ENCODE data around the gene ARHGAP45.
"Not testable (repeated sequence)": the region's sequence is repeated elsewhere in the genome, so short reads cannot be mapped to it uniquely, and the experiment has no call there.

ARHGAP45 gene

DNA sequence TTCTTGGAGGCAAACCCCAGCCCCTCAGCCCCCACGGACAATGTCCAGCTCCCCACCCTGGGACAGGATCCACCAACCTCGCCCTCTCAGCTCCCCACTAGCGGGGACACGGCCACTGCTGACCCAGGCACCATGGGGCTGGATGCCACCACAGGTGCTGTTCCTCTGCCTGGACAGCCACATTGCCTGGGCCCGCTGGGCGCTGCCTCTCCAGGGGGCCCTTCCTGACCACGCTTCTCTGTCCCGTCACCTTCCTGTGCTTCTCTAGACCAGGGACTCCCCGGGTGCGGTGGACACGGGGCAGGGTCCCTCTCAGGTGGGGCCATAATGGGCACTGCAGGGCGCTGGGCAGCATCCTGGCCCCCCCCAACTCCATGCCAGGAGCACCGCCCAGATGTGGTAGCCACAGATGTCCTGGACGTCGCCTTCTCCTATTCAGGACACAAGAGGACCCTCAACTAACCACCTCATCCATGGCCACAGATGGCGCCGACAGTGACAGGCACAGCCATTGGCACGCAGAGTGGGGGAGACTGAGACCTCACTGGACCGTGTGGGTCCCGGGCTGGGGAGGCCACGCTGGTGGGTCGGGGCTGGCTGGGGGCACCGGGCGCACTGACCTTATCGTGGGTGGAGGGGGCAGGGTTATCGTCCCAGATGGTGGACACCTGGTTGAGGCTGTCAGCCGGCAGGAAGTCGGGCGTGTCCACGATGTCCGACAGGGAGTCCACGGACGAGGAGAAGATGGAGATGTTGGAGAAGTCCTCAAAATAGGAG lies 60.2 kb downstream of the ARHGAP45 start:
- Histone ChIP-seq H2BK12ac (ENCODE audit: low read length) (peak overlapping the region; percentile 58), H3K36me3 (replicated peaks in 1 of 2; ENCODE audit: control insufficient read depth in 2 of 2, insufficient read depth in 2 of 2, low read length in 2 of 2) (peaks cover 12 to 51% of the 10 kb centered on the region in 2 donors), H3K27ac (replicated peaks; ENCODE audit: low read length) (no peak overlapping the region), H2AK5ac (ENCODE audit: low read depth, low read length) (peak overlapping the region; percentile 28), H2BK5ac (ENCODE audit: low read length) (peak overlapping the region; percentile 6), H3K4me2 (ENCODE audit: insufficient read depth, low read length, poor library complexity, severe bottlenecking) (no peak overlapping the region), H3K9me3 (replicated peaks in 1 of 2; ENCODE audit: control insufficient read depth in 2 of 2, insufficient read depth in 1 of 2, low read depth in 1 of 2, low read length in 2 of 2) (no peaks in the 10 kb centered on the region), H2BK120ac (ENCODE audit: low read depth, low read length) (no peak overlapping the region), H2AFZ (ENCODE audit: low read length) (no peak overlapping the region), H3K14ac (ENCODE audit: low read length) (no peak overlapping the region), H3K23ac (ENCODE audit: low read depth, low read length, poor library complexity) (peak overlapping the region; percentile 85), H3K4ac (ENCODE audit: low read length) (no peak overlapping the region), H3K4me1 (ENCODE audit: control insufficient read depth in 2 of 2, insufficient read depth in 1 of 2, low read depth in 1 of 2, low read length in 2 of 2) (peaks cover 5 to 10% of the 10 kb centered on the region in 2 donors), H3K79me1 (ENCODE audit: low read depth, low read length) (peaks cover 9% of the 10 kb centered on the region), H3K18ac (ENCODE audit: low read length) (peak overlapping the region; percentile 17), H3K27me3 (ENCODE audit: control insufficient read depth in 3 of 3, insufficient read depth in 3 of 3, low read depth in 1 of 3, low read length in 3 of 3) (no peaks in the 10 kb centered on the region), H2BK15ac (ENCODE audit: low read length) (no peak overlapping the region), H3K9ac (ENCODE audit: low read depth, low read length, poor library complexity) (peak overlapping the region; percentile 81), H3K4me3 (ENCODE audit: low read length in 2 of 2) (peak overlapping the region in 1 of 2 donors; percentile 6), H4K91ac (ENCODE audit: low read depth, low read length, poor library complexity) (no peak overlapping the region), H4K8ac (ENCODE audit: low read depth, low read length) (no peak overlapping the region)
- no peak for DNase-seq (ENCODE audit: low spot score)
- WGBS, 2 donors (ENCODE audit: extremely low coverage in 2 of 2, insufficient read length in 2 of 2, insufficient replicate concordance in 1 of 2) = no CpG with 5 or more reads among the region's 33 CpGs

DNA sequence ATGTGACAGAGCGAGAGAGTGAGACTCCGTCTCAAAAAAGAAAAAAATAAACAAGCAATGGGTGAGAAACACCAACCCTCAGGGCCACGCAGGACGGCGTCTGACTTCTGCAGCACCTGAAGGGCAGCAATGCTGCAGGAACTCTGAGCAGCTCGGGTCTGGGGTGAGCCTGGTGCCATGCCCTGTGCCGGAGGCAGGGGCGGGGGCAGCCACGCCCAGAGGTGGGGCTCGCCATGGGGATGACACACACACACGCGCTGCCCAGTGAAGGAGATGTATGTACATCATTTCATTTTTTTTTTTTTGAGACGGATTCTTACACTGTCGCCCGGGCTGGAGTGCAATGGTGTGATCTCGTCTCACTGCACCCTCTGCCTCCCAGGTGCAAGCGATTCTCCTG lies 61.1 kb downstream of the ARHGAP45 start:
- Histone ChIP-seq H2AFZ (ENCODE audit: low read length) (no peak overlapping the region), H3K14ac (ENCODE audit: low read length) (peak overlapping the region; percentile 90), H2BK15ac (ENCODE audit: low read length) (no peak overlapping the region), H3K4me2 (ENCODE audit: insufficient read depth, low read length, poor library complexity, severe bottlenecking) (no peak overlapping the region), H4K91ac (ENCODE audit: low read depth, low read length, poor library complexity) (no peak overlapping the region), H4K8ac (ENCODE audit: low read depth, low read length) (no peak overlapping the region), H3K4me3 (ENCODE audit: low read length in 2 of 2) (no peak overlapping the region), H3K18ac (ENCODE audit: low read length) (peak overlapping the region; percentile 19), H3K4ac (ENCODE audit: low read length) (no peak overlapping the region), H3K27me3 (ENCODE audit: control insufficient read depth in 3 of 3, insufficient read depth in 3 of 3, low read depth in 1 of 3, low read length in 3 of 3) (no peaks in the 10 kb centered on the region), H3K9ac (ENCODE audit: low read depth, low read length, poor library complexity) (no peak overlapping the region), H2AK5ac (ENCODE audit: low read depth, low read length) (no peak overlapping the region), H2BK120ac (ENCODE audit: low read depth, low read length) (no peak overlapping the region), H3K79me1 (ENCODE audit: low read depth, low read length) (peaks cover 7% of the 10 kb centered on the region), H3K23ac (ENCODE audit: low read depth, low read length, poor library complexity) (no peak overlapping the region), H3K4me1 (ENCODE audit: control insufficient read depth in 2 of 2, insufficient read depth in 1 of 2, low read depth in 1 of 2, low read length in 2 of 2) (peaks cover 13 to 19% of the 10 kb centered on the region in 2 donors), H2BK12ac (ENCODE audit: low read length) (no peak overlapping the region), H2BK5ac (ENCODE audit: low read length) (no peak overlapping the region), H3K27ac (replicated peaks; ENCODE audit: low read length) (no peak overlapping the region), H3K36me3 (replicated peaks in 1 of 2; ENCODE audit: control insufficient read depth in 2 of 2, insufficient read depth in 2 of 2, low read length in 2 of 2) (peaks cover 10 to 43% of the 10 kb centered on the region in 2 donors), H3K9me3 (replicated peaks in 1 of 2; ENCODE audit: control insufficient read depth in 2 of 2, insufficient read depth in 1 of 2, low read depth in 1 of 2, low read length in 2 of 2) (no peaks in the 10 kb centered on the region)
- DNase-seq (ENCODE audit: low spot score) = no peak
- WGBS, 2 donors (ENCODE audit: extremely low coverage in 2 of 2, insufficient read length in 2 of 2, insufficient replicate concordance in 1 of 2) = no CpG with 5 or more reads among the region's 17 CpGs

DNA sequence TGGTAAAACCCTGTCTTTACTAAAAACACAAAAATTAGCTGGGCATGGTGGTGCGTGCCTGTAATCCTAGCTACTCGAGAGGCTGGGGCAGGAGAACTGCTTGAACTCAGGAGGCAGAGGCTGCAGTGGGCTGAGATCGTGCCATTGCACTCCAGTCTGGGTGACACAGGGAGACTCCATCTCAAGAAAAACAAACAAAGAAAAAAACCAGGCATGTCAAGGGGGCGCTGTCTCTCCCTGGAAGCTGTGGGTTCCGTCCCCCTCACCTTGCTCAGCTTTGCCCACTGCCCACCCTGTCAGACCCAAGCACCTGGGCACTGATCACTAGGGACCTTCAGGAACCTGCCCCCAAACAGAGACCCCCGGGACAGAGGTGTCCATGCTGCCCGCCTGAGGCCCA lies 62.1 kb downstream of the ARHGAP45 start:
- not testable (repeated sequence) for H2BK120ac ChIP-seq (ENCODE audit: low read depth, low read length); H2BK15ac ChIP-seq (ENCODE audit: low read length); H3K4ac ChIP-seq (ENCODE audit: low read length); H4K91ac ChIP-seq (ENCODE audit: low read depth, low read length, poor library complexity); DNase-seq (ENCODE audit: low spot score); H2BK5ac ChIP-seq (ENCODE audit: low read length); H3K4me2 ChIP-seq (ENCODE audit: insufficient read depth, low read length, poor library complexity, severe bottlenecking); H2AK5ac ChIP-seq (ENCODE audit: low read depth, low read length); H3K14ac ChIP-seq (ENCODE audit: low read length); H3K4me3 ChIP-seq (ENCODE audit: low read length in 2 of 2); H3K9me3 ChIP-seq (replicated peaks in 1 of 2; ENCODE audit: control insufficient read depth in 2 of 2, insufficient read depth in 1 of 2, low read depth in 1 of 2, low read length in 2 of 2); H3K18ac ChIP-seq (ENCODE audit: low read length); H2BK12ac ChIP-seq (ENCODE audit: low read length); H4K8ac ChIP-seq (ENCODE audit: low read depth, low read length); H3K27ac ChIP-seq (replicated peaks; ENCODE audit: low read length); H2AFZ ChIP-seq (ENCODE audit: low read length); H3K9ac ChIP-seq (ENCODE audit: low read depth, low read length, poor library complexity); H3K27me3 ChIP-seq (ENCODE audit: control insufficient read depth in 3 of 3, insufficient read depth in 3 of 3, low read depth in 1 of 3, low read length in 3 of 3)
- H3K23ac ChIP-seq (ENCODE audit: low read depth, low read length, poor library complexity) = peak overlapping the region; percentile 23
- H3K36me3 ChIP-seq (replicated peaks in 1 of 2; ENCODE audit: control insufficient read depth in 2 of 2, insufficient read depth in 2 of 2, low read length in 2 of 2) = peaks cover 4 to 38% of the 10 kb centered on the region in 2 donors
- no CpG with 5 or more reads among the region's 7 CpGs for WGBS, 2 donors (ENCODE audit: extremely low coverage in 2 of 2, insufficient read length in 2 of 2, insufficient replicate concordance in 1 of 2)
- H3K4me1 ChIP-seq (ENCODE audit: control insufficient read depth in 2 of 2, insufficient read depth in 1 of 2, low read depth in 1 of 2, low read length in 2 of 2) = peaks cover 13 to 19% of the 10 kb centered on the region in 2 donors
- peaks cover 10% of the 10 kb centered on the region for H3K79me1 ChIP-seq (ENCODE audit: low read depth, low read length)

DNA sequence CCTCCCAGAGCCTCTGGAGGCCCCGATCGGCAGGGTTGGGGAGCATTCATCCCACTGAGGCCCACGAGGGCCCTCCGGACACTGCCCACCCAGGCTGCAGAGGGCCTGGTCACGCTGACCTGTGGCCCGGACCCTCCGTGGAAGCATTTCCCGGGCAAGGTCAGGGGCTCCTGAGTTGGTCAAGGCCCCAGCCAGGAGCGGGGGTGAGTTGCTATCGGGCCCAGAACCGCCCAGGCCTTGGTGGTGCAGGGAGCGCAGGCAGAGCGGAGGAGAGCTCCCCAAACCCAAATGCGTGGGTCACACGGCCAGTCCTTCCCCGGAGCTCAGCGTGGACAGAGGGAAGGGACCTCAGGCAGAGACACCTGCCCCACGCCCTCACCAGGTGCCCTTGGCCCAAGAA lies 62.6 kb downstream of the ARHGAP45 start:
- no peak overlapping the region for H3K4me2 ChIP-seq (ENCODE audit: insufficient read depth, low read length, poor library complexity, severe bottlenecking)
- H2BK120ac ChIP-seq (ENCODE audit: low read depth, low read length) = no peak overlapping the region
- H3K36me3 ChIP-seq (replicated peaks in 1 of 2; ENCODE audit: control insufficient read depth in 2 of 2, insufficient read depth in 2 of 2, low read length in 2 of 2) = peaks cover 2 to 38% of the 10 kb centered on the region in 2 donors
- no peak overlapping the region for H3K18ac ChIP-seq (ENCODE audit: low read length)
- H3K4ac ChIP-seq (ENCODE audit: low read length) = no peak overlapping the region
- no CpG with 5 or more reads among the region's 18 CpGs for WGBS, 2 donors (ENCODE audit: extremely low coverage in 2 of 2, insufficient read length in 2 of 2, insufficient replicate concordance in 1 of 2)
- no peak overlapping the region for H2BK5ac ChIP-seq (ENCODE audit: low read length)
- H3K4me3 ChIP-seq (ENCODE audit: low read length in 2 of 2) = no peak overlapping the region
- H3K4me1 ChIP-seq (ENCODE audit: control insufficient read depth in 2 of 2, insufficient read depth in 1 of 2, low read depth in 1 of 2, low read length in 2 of 2) = peaks cover 13 to 19% of the 10 kb centered on the region in 2 donors
- peak overlapping the region; percentile 23 for H3K23ac ChIP-seq (ENCODE audit: low read depth, low read length, poor library complexity)
- no peak overlapping the region for H4K91ac ChIP-seq (ENCODE audit: low read depth, low read length, poor library complexity)
- H3K14ac ChIP-seq (ENCODE audit: low read length) = no peak overlapping the region
- H2AK5ac ChIP-seq (ENCODE audit: low read depth, low read length) = no peak overlapping the region
- H3K9ac ChIP-seq (ENCODE audit: low read depth, low read length, poor library complexity) = no peak overlapping the region
- H3K27ac ChIP-seq (replicated peaks; ENCODE audit: low read length) = no peak overlapping the region
- H2BK15ac ChIP-seq (ENCODE audit: low read length) = no peak overlapping the region
- no peak overlapping the region for H4K8ac ChIP-seq (ENCODE audit: low read depth, low read length)
- H3K9me3 ChIP-seq (replicated peaks in 1 of 2; ENCODE audit: control insufficient read depth in 2 of 2, insufficient read depth in 1 of 2, low read depth in 1 of 2, low read length in 2 of 2) = no peaks in the 10 kb centered on the region
- H2BK12ac ChIP-seq (ENCODE audit: low read length) = no peak overlapping the region
- no peaks in the 10 kb centered on the region for H3K27me3 ChIP-seq (ENCODE audit: control insufficient read depth in 3 of 3, insufficient read depth in 3 of 3, low read depth in 1 of 3, low read length in 3 of 3)
- DNase-seq (ENCODE audit: low spot score) = no peak
- H3K79me1 ChIP-seq (ENCODE audit: low read depth, low read length) = peaks cover 12% of the 10 kb centered on the region
- H2AFZ ChIP-seq (ENCODE audit: low read length) = no peak overlapping the region
